HG02973 (cell line): ENCODE measurements around the gene SAG.

Source experiments
- ATAC-seq: cut with Tn5 transposase; IDR thresholded peaks from one replicate; pipeline ENCODE4 v1.9.1; 2021; ENCODE audit warnings: moderate library complexity; ENCODE audit not compliant: unreplicated experiment

SAG gene

GRCh38 chr2:233307565-233307964 is at the start of gene SAG:
TSS of gene SAG (plus strand) at chr2:233307816. CDS start at chr2:233309190, 1,374 bp downstream.
- no peak for ATAC-seq

GRCh38 chr2:233258211-233258610 is 49.4 kb upstream of the SAG start:
- no peak for ATAC-seq

- ATAC-seq, result no peak
Observed at GRCh38 chr2:233259730-233260129, 47.9 kb upstream of the SAG start.

GRCh38 chr2:233260661-233261060 is 47.0 kb upstream of the SAG start:
- ATAC-seq, result no peak

- ATAC-seq, result no peak
Observed at GRCh38 chr2:233261819-233262555, 45.6 kb upstream of the SAG start.

GRCh38 chr2:233262562-233262961 is 45.1 kb upstream of the SAG start:
- no peak for ATAC-seq

- ATAC-seq, result no peak
Observed at GRCh38 chr2:233263045-233263570, 44.5 kb upstream of the SAG start.

GRCh38 chr2:233264667-233265066 is 42.9 kb upstream of the SAG start:
- ATAC-seq, result no peak

GRCh38 chr2:233265899-233266431 is 41.7 kb upstream of the SAG start:
- no peak for ATAC-seq

GRCh38 chr2:233266481-233266880 is 41.1 kb upstream of the SAG start:
- ATAC-seq, result no peak

- peak; percentile 81 for ATAC-seq
Observed at GRCh38 chr2:233267516-233268245, 39.9 kb upstream of the SAG start.

- ATAC-seq, result no peak
Observed at GRCh38 chr2:233270366-233270765, 37.2 kb upstream of the SAG start.

GRCh38 chr2:233270951-233271350 is 36.7 kb upstream of the SAG start:
- ATAC-seq, result no peak

- ATAC-seq, result no peak
Observed at GRCh38 chr2:233271693-233272092, 35.9 kb upstream of the SAG start.

- no peak for ATAC-seq
Observed at GRCh38 chr2:233273120-233273519, 34.5 kb upstream of the SAG start.

- ATAC-seq, result no peak
Observed at GRCh38 chr2:233275223-233275622, 32.4 kb upstream of the SAG start.

- no peak for ATAC-seq
Observed at GRCh38 chr2:233278921-233279320, 28.7 kb upstream of the SAG start.

- no peak for ATAC-seq
Observed at GRCh38 chr2:233280114-233280693, 27.4 kb upstream of the SAG start.

GRCh38 chr2:233281553-233281952 is 26.1 kb upstream of the SAG start:
- no peak for ATAC-seq

GRCh38 chr2:233281992-233282603 is 25.5 kb upstream of the SAG start:
- no peak for ATAC-seq

- no peak for ATAC-seq
Observed at GRCh38 chr2:233285921-233286320, 21.7 kb upstream of the SAG start.
